Measurements from ENCODE around the gene HLTF. TPM values are rescaled to one million over a fixed set of nuclear protein-coding genes. Genes with fewer than 3 reads are reported as not detected.

HLTF gene
- total and polyA plus RNA-seq, 2 experiments from 2014 or later: 25.0 to 28.6 TPM

DNA sequence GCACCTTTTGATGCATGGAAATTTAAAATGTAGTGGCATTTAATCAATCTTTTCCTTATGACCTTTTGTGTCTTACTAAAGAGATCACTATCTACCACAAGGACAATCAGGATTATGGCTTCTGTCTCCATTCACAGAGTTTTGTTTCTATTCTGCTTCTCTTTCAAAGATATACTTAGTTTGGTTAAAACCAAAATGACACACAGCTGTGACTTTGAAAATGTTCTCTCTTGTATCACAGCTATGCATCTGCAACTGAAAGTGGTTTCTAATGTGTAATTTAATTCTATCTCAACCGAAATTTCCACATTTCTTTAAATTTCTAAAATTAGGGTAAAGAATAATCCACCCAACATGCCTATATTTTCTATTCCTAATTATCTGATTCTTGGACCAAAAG lies 27.7 kb downstream of the HLTF start:
- H3K9me3 ChIP-seq (ENCODE audit: low read depth): no peaks in the 10 kb centered on the region
- in situ Hi-C loops (cut with MboI): no loop called here
- no peak overlapping the region for H3K27ac ChIP-seq
- DNase-seq: no peak
- no peak overlapping the region for H3K4me3 ChIP-seq
- H3K36me3 ChIP-seq (ENCODE audit: low read depth): peaks cover 29% of the 10 kb centered on the region
- H3K4me1 ChIP-seq (ENCODE audit: insufficient read depth): no peaks in the 10 kb centered on the region
- no peak overlapping the region for H2AFZ ChIP-seq
- TF ChIP-seq EZH2phosphoT487 (IDR thresholded peaks at IDR 0.05; ENCODE audit: insufficient read depth, low read depth): no peak
- TF ChIP-seq EZH2 (IDR thresholded peaks at IDR 0.05; ENCODE audit: insufficient read depth, poor library complexity, severe bottlenecking): no peak
- H3K4me2 ChIP-seq (ENCODE audit: unreplicated experiment): no peak overlapping the region
- H3K79me2 ChIP-seq (ENCODE audit: insufficient read depth): no peaks in the 10 kb centered on the region
- no peaks in the 10 kb centered on the region for H3K9me2 ChIP-seq (ENCODE audit: insufficient read depth)
- no peak overlapping the region for H3K9ac ChIP-seq
- no peaks in the 10 kb centered on the region for H4K20me1 ChIP-seq (ENCODE audit: insufficient read depth)
- no peaks in the 10 kb centered on the region for H3F3A ChIP-seq (ENCODE audit: insufficient read depth)
- no peaks in the 10 kb centered on the region for H3K27me3 ChIP-seq (replicated peaks; ENCODE audit: insufficient read depth)
- WGBS, 2 experiments (ENCODE audit: low coverage in 1 of 2, low lambda C conversion rate in 2 of 2, missing lambda C conversion rate in 2 of 2): 97 to 100% methylated on average over 1 of the region's 1 CpG

DNA sequence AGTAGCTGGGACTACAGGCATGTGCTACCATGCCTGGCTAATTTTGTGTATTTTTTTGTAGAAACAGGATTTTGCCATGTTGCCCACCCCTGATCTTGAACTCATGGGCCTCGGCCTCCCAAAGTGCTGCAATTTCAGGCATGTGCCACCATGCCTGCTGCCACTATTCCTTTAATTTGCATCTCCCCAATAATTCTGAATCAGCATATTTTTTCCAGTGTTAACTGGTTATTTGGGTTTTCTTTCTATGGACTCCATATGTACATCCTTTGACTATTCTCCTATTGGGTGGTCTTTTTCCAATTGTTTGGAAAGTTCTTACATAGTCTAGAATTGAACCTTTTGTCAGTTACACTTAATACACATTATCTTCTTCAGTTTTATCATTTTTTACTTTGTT lies 28.1 kb downstream of the HLTF start:
- DNase-seq: no peak
- no peak overlapping the region for H2AFZ ChIP-seq
- no peaks in the 10 kb centered on the region for H4K20me1 ChIP-seq (ENCODE audit: insufficient read depth)
- peaks cover 32% of the 10 kb centered on the region for H3K36me3 ChIP-seq (ENCODE audit: low read depth)
- no peak overlapping the region for H3K4me3 ChIP-seq
- 100% methylated on average over 1 of the region's 1 CpG for WGBS, 2 experiments (ENCODE audit: low coverage in 1 of 2, low lambda C conversion rate in 2 of 2, missing lambda C conversion rate in 2 of 2)
- H3K27ac ChIP-seq: no peak overlapping the region
- H3K4me2 ChIP-seq (ENCODE audit: unreplicated experiment): no peak overlapping the region
- TF ChIP-seq EZH2 (IDR thresholded peaks at IDR 0.05; ENCODE audit: insufficient read depth, poor library complexity, severe bottlenecking) (no peak), EZH2phosphoT487 (IDR thresholded peaks at IDR 0.05; ENCODE audit: insufficient read depth, low read depth) (no peak)
- no peaks in the 10 kb centered on the region for H3K79me2 ChIP-seq (ENCODE audit: insufficient read depth)
- H3K4me1 ChIP-seq (ENCODE audit: insufficient read depth): no peaks in the 10 kb centered on the region
- H3F3A ChIP-seq (ENCODE audit: insufficient read depth): no peaks in the 10 kb centered on the region
- no peak overlapping the region for H3K9ac ChIP-seq
- no peaks in the 10 kb centered on the region for H3K9me2 ChIP-seq (ENCODE audit: insufficient read depth)
- H3K9me3 ChIP-seq (ENCODE audit: low read depth): no peaks in the 10 kb centered on the region
- in situ Hi-C loops (cut with MboI): no loop called here
- H3K27me3 ChIP-seq (replicated peaks; ENCODE audit: insufficient read depth): no peaks in the 10 kb centered on the region

DNA sequence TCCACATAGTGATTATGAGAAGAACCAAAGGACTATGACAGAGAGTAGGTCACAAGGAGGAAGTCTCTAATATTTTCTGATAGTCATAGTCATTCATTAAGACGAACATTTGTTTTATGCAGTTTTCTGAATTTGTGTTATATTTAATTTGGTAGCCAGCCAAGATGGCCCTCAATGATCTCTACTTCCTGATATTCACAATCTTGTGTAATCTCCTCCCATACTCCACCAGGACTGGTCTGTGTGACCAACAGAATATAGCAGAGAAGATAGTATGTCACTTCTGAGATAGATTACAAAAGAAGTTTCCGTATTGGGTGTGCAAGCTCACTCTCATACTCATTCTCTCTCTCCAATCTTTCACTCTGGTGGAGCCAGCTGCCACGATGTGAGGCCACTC lies 30.8 kb downstream of the HLTF start:
- H3K4me2 ChIP-seq (ENCODE audit: unreplicated experiment): no peak overlapping the region
- in situ Hi-C loops (cut with MboI): no loop called here
- H3K9me2 ChIP-seq (ENCODE audit: insufficient read depth): no peaks in the 10 kb centered on the region
- no peaks in the 10 kb centered on the region for H3F3A ChIP-seq (ENCODE audit: insufficient read depth)
- H2AFZ ChIP-seq: no peak overlapping the region
- TF ChIP-seq EZH2phosphoT487 (IDR thresholded peaks at IDR 0.05; ENCODE audit: insufficient read depth, low read depth) (no peak), EZH2 (IDR thresholded peaks at IDR 0.05; ENCODE audit: insufficient read depth, poor library complexity, severe bottlenecking) (no peak)
- no peak overlapping the region for H3K4me3 ChIP-seq
- H3K36me3 ChIP-seq (ENCODE audit: low read depth): peaks cover 39% of the 10 kb centered on the region
- no peak overlapping the region for H3K9ac ChIP-seq
- H3K79me2 ChIP-seq (ENCODE audit: insufficient read depth): no peaks in the 10 kb centered on the region
- no peaks in the 10 kb centered on the region for H3K27me3 ChIP-seq (replicated peaks; ENCODE audit: insufficient read depth)
- no peaks in the 10 kb centered on the region for H3K4me1 ChIP-seq (ENCODE audit: insufficient read depth)
- no peaks in the 10 kb centered on the region for H3K9me3 ChIP-seq (ENCODE audit: low read depth)
- H4K20me1 ChIP-seq (ENCODE audit: insufficient read depth): no peaks in the 10 kb centered on the region
- H3K27ac ChIP-seq: no peak overlapping the region
- 96 to 99% methylated on average over 3 of the region's 3 CpGs for WGBS, 2 experiments (ENCODE audit: low coverage in 1 of 2, low lambda C conversion rate in 2 of 2, missing lambda C conversion rate in 2 of 2)
- DNase-seq: no peak

DNA sequence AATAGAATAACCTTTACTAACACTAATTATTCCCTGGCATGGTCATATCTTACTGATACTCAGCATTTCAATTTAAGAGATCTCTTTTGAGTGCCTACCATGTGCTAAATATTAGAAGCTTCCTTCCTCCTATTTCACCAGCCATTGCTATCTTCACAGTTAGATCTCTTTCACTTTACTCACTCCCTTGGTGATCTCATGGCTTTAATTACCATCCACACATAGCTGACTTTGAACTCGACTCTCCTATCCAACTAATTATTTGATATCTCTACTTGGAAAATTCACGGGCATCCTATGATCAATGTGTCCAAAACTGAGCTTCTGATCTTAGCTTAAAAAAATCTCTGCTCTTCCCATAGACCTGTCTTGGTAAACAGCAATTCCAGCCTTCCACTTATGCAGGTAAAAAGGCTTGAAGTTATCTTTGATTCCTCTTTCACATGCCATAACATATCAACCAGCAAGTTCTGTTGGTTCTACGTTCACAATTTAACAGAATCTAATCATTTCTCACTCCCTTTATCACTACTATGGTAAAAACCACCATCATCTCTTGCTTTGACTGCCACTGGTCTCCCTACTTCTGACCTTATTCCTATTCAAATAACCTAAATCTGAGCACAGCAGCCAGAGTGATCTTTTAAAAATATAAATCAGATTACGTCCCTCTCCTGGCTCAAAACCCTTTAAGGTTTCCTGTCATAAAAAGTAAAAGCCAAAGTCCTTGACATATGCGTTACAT lies 41.8 kb downstream of the HLTF start:
- Histone ChIP-seq H2AFZ (no peak overlapping the region), H3K9me2 (ENCODE audit: insufficient read depth) (no peaks in the 10 kb centered on the region), H3K27ac (no peak overlapping the region), H3K4me3 (no peak overlapping the region), H3K27me3 (replicated peaks; ENCODE audit: insufficient read depth) (no peaks in the 10 kb centered on the region), H4K20me1 (ENCODE audit: insufficient read depth) (no peaks in the 10 kb centered on the region), H3K4me2 (ENCODE audit: unreplicated experiment) (no peak overlapping the region), H3K4me1 (ENCODE audit: insufficient read depth) (peaks cover 11% of the 10 kb centered on the region), H3K9me3 (ENCODE audit: low read depth) (no peaks in the 10 kb centered on the region), H3K79me2 (ENCODE audit: insufficient read depth) (no peaks in the 10 kb centered on the region), H3F3A (ENCODE audit: insufficient read depth) (no peaks in the 10 kb centered on the region; the same call in 1 of the 2 replicates), H3K36me3 (ENCODE audit: low read depth) (peaks cover 33% of the 10 kb centered on the region), H3K9ac (no peak overlapping the region)
- in situ Hi-C loops (cut with MboI): no loop called here
- DNase-seq: no peak
- WGBS, 2 experiments (ENCODE audit: low coverage in 1 of 2, low lambda C conversion rate in 2 of 2, missing lambda C conversion rate in 2 of 2): 97 to 99% methylated on average over 5 of the region's 5 CpGs
- TF ChIP-seq EZH2phosphoT487 (IDR thresholded peaks at IDR 0.05; ENCODE audit: insufficient read depth, low read depth) (no peak), EZH2 (IDR thresholded peaks at IDR 0.05; ENCODE audit: insufficient read depth, poor library complexity, severe bottlenecking) (no peak)
